GM04503 (cell line): Measurements from ENCODE around the gene SLC39A9.

Experiments
- DNase-seq: peaks from one replicate; pipeline ENCODE4 v3.0.0-alpha.2; 2012; ENCODE audit warnings: low read depth

The SLC39A9 gene

GRCh38 chr14:69398053-69398817 lies at the start of gene SLC39A9, which contains the start of gene ERH:
TSS of gene SLC39A9 (plus strand) at chr14:69398692. CDS start at chr14:69399370, 678 bp downstream.
TSS of gene ERH (minus strand) at chr14:69398299. CDS start at chr14:69398233, 66 bp downstream.
- peak; percentile 93 for DNase-seq

GRCh38 chr14:69349091-69349777 lies 49.3 kb upstream of the SLC39A9 start:
- no peak for DNase-seq

GRCh38 chr14:69350892-69351291 lies 47.6 kb upstream of the SLC39A9 start:
- DNase-seq, result no peak

- DNase-seq, result no peak
Observed at GRCh38 chr14:69351385-69351784, 47.1 kb upstream of the SLC39A9 start.

GRCh38 chr14:69351911-69352310 lies 46.6 kb upstream of the SLC39A9 start:
- no peak for DNase-seq

GRCh38 chr14:69353168-69353567 lies 45.3 kb upstream of the SLC39A9 start:
- no peak for DNase-seq

GRCh38 chr14:69354383-69355153 lies 43.9 kb upstream of the SLC39A9 start:
- DNase-seq, result no peak

GRCh38 chr14:69355154-69355597 lies 43.3 kb upstream of the SLC39A9 start:
- DNase-seq, result no peak

- DNase-seq, result peak; percentile 74
Observed at GRCh38 chr14:69355607-69356281, 42.7 kb upstream of the SLC39A9 start.

- DNase-seq, result no peak
Observed at GRCh38 chr14:69356903-69357543, 41.5 kb upstream of the SLC39A9 start.

GRCh38 chr14:69357544-69358200 lies 40.8 kb upstream of the SLC39A9 start:
- no peak for DNase-seq

- no peak for DNase-seq
Observed at GRCh38 chr14:69358233-69358963, 40.1 kb upstream of the SLC39A9 start.

GRCh38 chr14:69358966-69359365 lies 39.5 kb upstream of the SLC39A9 start:
- no peak for DNase-seq

- no peak for DNase-seq
Observed at GRCh38 chr14:69360438-69361108, 37.9 kb upstream of the SLC39A9 start.

GRCh38 chr14:69363055-69363454 lies 35.4 kb upstream of the SLC39A9 start:
- DNase-seq, result peak; percentile 6

GRCh38 chr14:69363964-69364363 lies 34.5 kb upstream of the SLC39A9 start:
- no peak for DNase-seq

GRCh38 chr14:69364378-69364777 lies 34.1 kb upstream of the SLC39A9 start:
- no peak for DNase-seq

- no peak for DNase-seq
Observed at GRCh38 chr14:69366069-69366468, 32.4 kb upstream of the SLC39A9 start.

GRCh38 chr14:69366761-69367160 lies 31.7 kb upstream of the SLC39A9 start:
- no peak for DNase-seq

- DNase-seq, result no peak
Observed at GRCh38 chr14:69368381-69368780, 30.1 kb upstream of the SLC39A9 start.
